IPS-18c (cell line): Measurements from ENCODE around the gene FXYD7.
"Not testable (repeated sequence)": the region's sequence is repeated elsewhere in the genome, so short reads cannot be mapped to it uniquely, and the experiment has no call there.

ENCODE experiments used
- H3K4me3 ChIP-seq: 2 replicates; pipeline ENCODE4 v1.7.0; 2013; ENCODE audit warnings: low read depth, mild to moderate bottlenecking, low read length, moderate library complexity; ENCODE audit not compliant: insufficient read depth
- H3K9me3 ChIP-seq: one replicate; pipeline ENCODE4 v1.6.1; 2013; ENCODE audit warnings: mild to moderate bottlenecking, low read length, moderate library complexity; ENCODE audit not compliant: control insufficient read depth, insufficient read depth

Gene FXYD7

GRCh38 chr19:35167251-35168119 is 24.4 kb downstream of the FXYD7 start:
- Histone ChIP-seq H3K9me3 (no peaks in the 10 kb centered on the region), H3K4me3 (no peak overlapping the region)

DNA sequence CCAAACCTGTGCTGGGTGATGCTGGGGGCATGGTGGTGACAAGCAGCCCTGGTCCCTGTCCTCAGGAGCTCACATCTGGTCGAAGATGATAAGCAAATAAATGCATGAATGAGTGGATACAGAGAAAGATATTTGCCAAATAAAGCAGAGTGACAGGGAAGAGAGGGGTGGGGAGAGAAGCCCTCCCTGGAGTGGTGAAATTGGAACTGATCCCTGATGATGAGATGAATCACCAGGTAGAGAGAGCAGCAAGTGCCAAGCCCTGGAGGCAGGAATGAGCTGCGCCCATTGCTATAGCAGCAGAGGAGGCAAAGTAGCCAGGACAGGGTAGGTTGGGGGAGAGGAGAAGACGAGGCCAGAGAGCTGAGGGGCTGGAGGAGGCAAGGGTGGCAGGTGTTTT is 25.1 kb downstream of the FXYD7 start:
- H3K4me3 ChIP-seq, result no peak overlapping the region
- no peaks in the 10 kb centered on the region for H3K9me3 ChIP-seq

DNA sequence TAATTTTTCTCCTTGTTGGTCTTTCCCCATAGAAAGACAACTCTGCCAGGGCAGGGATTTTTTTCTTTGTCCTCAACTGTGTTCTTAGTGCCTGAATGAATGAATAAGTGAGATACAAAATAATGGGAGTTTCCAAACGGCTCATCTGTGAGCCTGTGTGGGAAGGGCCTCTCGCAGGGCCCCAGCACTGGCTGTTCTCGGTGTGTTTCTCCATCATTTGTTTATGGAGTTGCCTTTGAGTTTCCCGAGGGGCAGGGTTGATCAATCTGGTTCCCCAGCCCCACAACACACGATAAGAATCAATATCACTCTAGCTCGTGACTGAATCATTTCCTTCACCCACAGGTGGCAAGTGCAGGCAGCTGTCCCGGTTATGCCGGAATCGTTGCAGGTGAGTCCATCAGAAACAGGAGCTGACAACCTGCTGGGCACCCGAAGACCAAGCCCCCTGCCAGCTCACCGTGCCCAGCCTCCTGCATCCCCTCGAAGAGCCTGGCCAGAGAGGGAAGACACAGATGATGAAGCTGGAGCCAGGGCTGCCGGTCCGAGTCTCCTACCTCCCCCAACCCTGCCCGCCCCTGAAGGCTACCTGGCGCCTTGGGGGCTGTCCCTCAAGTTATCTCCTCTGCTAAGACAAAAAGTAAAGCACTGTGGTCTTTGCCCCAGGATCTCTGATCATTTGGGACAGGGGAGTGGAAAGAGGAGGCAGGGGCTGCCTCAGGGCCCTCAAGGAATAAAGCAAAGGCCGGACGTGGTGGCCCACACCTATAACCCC is 26.4 kb downstream of the FXYD7 start:
- no peak overlapping the region for H3K4me3 ChIP-seq

GRCh38 chr19:35170359-35171061 is 27.5 kb downstream of the FXYD7 start:
- Histone ChIP-seq H3K4me3 (no peak overlapping the region), H3K9me3 (no peaks in the 10 kb centered on the region)

More for the DNA sequence above, 26.4 kb downstream of the FXYD7 start:
- H3K9me3 ChIP-seq, result no peaks in the 10 kb centered on the region

DNA sequence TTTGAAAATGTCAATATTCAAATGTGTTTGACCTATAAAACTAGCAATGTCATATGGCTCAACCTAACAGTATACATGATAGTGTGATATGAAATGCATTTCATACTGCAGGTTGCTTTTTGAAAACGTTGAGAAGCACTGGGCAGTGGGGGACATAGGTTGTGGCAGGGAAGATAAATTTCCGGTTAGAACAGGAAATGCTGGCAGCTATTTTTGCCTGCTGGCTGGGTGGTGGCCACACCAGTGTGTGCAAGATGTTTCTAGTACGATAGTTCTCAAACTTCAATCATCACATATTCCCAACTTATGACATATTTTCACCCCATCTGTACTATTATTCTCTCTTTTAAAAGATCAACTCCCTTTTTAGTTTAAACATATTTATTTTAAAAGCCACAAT is 28.7 kb downstream of the FXYD7 start:
- H3K4me3 ChIP-seq, result no peak overlapping the region
- H3K9me3 ChIP-seq, result no peaks in the 10 kb centered on the region

DNA sequence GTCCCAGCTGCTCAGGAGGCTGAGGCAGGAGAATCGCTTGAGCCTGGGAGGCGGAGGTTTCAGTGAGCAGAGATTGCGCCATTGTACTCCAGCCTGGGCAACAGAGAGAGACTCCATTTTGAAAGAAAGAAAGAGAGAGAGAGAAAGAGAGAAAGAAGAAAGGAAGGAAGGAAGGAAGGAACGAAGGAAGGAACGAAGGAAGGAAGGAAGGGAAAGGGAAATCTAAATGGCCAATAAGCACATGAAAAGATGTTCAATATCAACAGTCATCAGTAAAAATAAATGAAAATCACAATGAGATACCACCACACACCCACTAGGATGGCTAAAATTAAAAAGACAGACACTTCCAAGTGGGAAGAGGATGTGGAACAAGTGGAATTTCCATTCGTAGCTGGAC is 31.2 kb downstream of the FXYD7 start:
- H3K4me3 ChIP-seq, result no peak overlapping the region
- no peaks in the 10 kb centered on the region for H3K9me3 ChIP-seq

DNA sequence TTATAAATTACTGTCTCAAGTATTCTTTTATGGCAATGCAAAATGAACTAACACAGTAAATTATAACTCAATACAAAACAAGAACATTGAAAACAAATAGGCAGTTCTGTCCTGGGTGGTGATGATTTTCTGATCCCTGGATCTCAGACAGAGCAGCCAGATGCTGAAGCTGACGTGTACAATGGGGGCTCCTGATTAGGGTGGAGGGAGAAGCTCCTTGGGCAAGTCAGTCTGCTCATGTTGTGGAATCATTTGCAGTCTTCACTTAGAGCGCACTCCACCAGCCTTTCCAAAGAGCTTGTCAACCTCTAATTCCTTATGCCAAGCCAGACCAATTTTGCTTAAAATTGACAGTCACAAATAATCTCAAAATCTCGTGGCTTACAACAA is 33.1 kb downstream of the FXYD7 start:
- no peak overlapping the region for H3K4me3 ChIP-seq
- H3K9me3 ChIP-seq, result no peaks in the 10 kb centered on the region

GRCh38 chr19:35177377-35178274 is 34.6 kb downstream of the FXYD7 start:
- no peak overlapping the region for H3K4me3 ChIP-seq
- no peaks in the 10 kb centered on the region for H3K9me3 ChIP-seq

- Histone ChIP-seq H3K4me3 (no peak overlapping the region), H3K9me3 (no peaks in the 10 kb centered on the region)
These were observed 35.6 kb downstream of the FXYD7 start for GRCh38 chr19:35178701-35179100.

GRCh38 chr19:35179830-35180229 is 36.8 kb downstream of the FXYD7 start:
- Histone ChIP-seq H3K4me3 (no peak overlapping the region), H3K9me3 (no peaks in the 10 kb centered on the region)

- H3K9me3 ChIP-seq, result no peaks in the 10 kb centered on the region
- no peak overlapping the region for H3K4me3 ChIP-seq
These were observed 38.3 kb downstream of the FXYD7 start for GRCh38 chr19:35181387-35181786.

GRCh38 chr19:35184267-35184666 is 41.2 kb downstream of the FXYD7 start:
- no peaks in the 10 kb centered on the region for H3K9me3 ChIP-seq
- H3K4me3 ChIP-seq, result no peak overlapping the region

GRCh38 chr19:35184884-35185283 is 41.8 kb downstream of the FXYD7 start:
- Histone ChIP-seq H3K4me3 (no peak overlapping the region), H3K9me3 (no peaks in the 10 kb centered on the region)

GRCh38 chr19:35194012-35194984 is 51.2 kb downstream of the FXYD7 start:
- H3K9me3 ChIP-seq, result no peaks in the 10 kb centered on the region

GRCh38 chr19:35195830-35196229 is 52.8 kb downstream of the FXYD7 start:
- no peaks in the 10 kb centered on the region for H3K9me3 ChIP-seq
- H3K4me3 ChIP-seq, result no peak overlapping the region

More at GRCh38 chr19:35194012-35194984, 51.2 kb downstream of the FXYD7 start:
- H3K4me3 ChIP-seq, result no peak overlapping the region

- H3K4me3 ChIP-seq, result not testable (repeated sequence)
These were observed 53.8 kb downstream of the FXYD7 start for GRCh38 chr19:35196861-35197260.

More at GRCh38 chr19:35196861-35197260, 53.8 kb downstream of the FXYD7 start:
- not testable (repeated sequence) for H3K9me3 ChIP-seq
